Endothelial cell of umbilical vein (primary cell): Measurements from ENCODE around the gene KCNG2.

Source experiments
- CTCF ChIP-seq, 2 donors: IDR thresholded peaks; 1 replicate in 1 of 2; 2 replicates in 1 of 2; pipeline ENCODE4 v1.5.1; 2011; ENCODE audit warnings: low read length in 2 of 2, mild to moderate bottlenecking in 2 of 2, moderate library complexity in 2 of 2, control low read depth in 1 of 2, inconsistent platforms in 1 of 2, low read depth in 1 of 2; ENCODE audit not compliant: insufficient read depth in 1 of 2; ENCODE audit errors: extremely low read depth in 1 of 2
- EZH2 ChIP-seq: IDR thresholded peaks from 2 replicates; pipeline ENCODE4 v1.6.1; 2012; ENCODE audit warnings: borderline replicate concordance, low read depth, mild to moderate bottlenecking, moderate library complexity, low read length, inconsistent platforms; ENCODE audit not compliant: severe bottlenecking
- FOS ChIP-seq: IDR thresholded peaks from 2 replicates; pipeline ENCODE4 v1.6.1; 2011; ENCODE audit warnings: mild to moderate bottlenecking, low read length, moderate library complexity, borderline replicate concordance; ENCODE audit not compliant: insufficient read depth
- GATA2 ChIP-seq: IDR thresholded peaks from 2 replicates; pipeline ENCODE4 v1.7.0; 2011; ENCODE audit warnings: low read depth, mild to moderate bottlenecking, moderate library complexity, mixed read lengths, low read length; ENCODE audit not compliant: insufficient read length, insufficient read depth
- JUN ChIP-seq: IDR thresholded peaks from 2 replicates; pipeline ENCODE4 v1.6.1; 2011; ENCODE audit warnings: borderline replicate concordance, low read depth; ENCODE audit not compliant: insufficient read length, insufficient read depth
- MAX ChIP-seq: IDR thresholded peaks from 2 replicates; pipeline ENCODE4 v1.6.1; 2011; ENCODE audit not compliant: insufficient read depth, insufficient read length
- MYC ChIP-seq: IDR thresholded peaks from one replicate; pipeline ENCODE4 v1.6.1; 2011; ENCODE audit warnings: mild to moderate bottlenecking, low read depth, low read length
- POLR2A ChIP-seq: IDR thresholded peaks from 2 replicates; pipeline ENCODE4 v1.6.1; 2012; ENCODE audit warnings: low read depth, mild to moderate bottlenecking, control low read depth, low read length
- POLR2AphosphoS5 ChIP-seq: IDR thresholded peaks from 2 replicates; pipeline ENCODE4 v1.6.1; 2012; ENCODE audit warnings: low read depth, mild to moderate bottlenecking, control low read depth, low read length, moderate library complexity; ENCODE audit not compliant: insufficient read depth

GRCh38 chr18:79940814-79941472, 143.2 kb downstream of the KCNG2 start:
- TF ChIP-seq CTCF (IDR thresholded peaks at IDR 0.05; ENCODE audit: extremely low read depth in 1 of 2, insufficient read depth in 1 of 2, low read depth in 1 of 2, low read length in 2 of 2) (no peak), POLR2AphosphoS5 (no peak), GATA2 (no peak), POLR2A (no peak), EZH2 (no peak), MAX (no peak), FOS (no peak), MYC (no peak), JUN (no peak)
